PC-3 (cell line): ENCODE results near the gene DLL3.

Experiments used
- EZH2 ChIP-seq: fragments of 300-600 bp; sonication (generic); IDR thresholded peaks from one replicate; pipeline ENCODE4 v1.6.1; 2017; ENCODE audit warnings: antibody characterized with exemption, mild to moderate bottlenecking, low read length; ENCODE audit not compliant: unreplicated experiment
- TF ChIP-seq, protein P1 (sequence below): fragments of 300-600 bp; sonication (generic); conservative IDR thresholded peaks from 2 replicates; pipeline ENCODE4 v1.5.1; 2017; ENCODE audit warnings: antibody characterized with exemption, low read depth, mild to moderate bottlenecking, low read length

- TF ChIP-seq, protein P1, sequence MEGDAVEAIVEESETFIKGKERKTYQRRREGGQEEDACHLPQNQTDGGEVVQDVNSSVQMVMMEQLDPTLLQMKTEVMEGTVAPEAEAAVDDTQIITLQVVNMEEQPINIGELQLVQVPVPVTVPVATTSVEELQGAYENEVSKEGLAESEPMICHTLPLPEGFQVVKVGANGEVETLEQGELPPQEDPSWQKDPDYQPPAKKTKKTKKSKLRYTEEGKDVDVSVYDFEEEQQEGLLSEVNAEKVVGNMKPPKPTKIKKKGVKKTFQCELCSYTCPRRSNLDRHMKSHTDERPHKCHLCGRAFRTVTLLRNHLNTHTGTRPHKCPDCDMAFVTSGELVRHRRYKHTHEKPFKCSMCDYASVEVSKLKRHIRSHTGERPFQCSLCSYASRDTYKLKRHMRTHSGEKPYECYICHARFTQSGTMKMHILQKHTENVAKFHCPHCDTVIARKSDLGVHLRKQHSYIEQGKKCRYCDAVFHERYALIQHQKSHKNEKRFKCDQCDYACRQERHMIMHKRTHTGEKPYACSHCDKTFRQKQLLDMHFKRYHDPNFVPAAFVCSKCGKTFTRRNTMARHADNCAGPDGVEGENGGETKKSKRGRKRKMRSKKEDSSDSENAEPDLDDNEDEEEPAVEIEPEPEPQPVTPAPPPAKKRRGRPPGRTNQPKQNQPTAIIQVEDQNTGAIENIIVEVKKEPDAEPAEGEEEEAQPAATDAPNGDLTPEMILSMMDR: no peak
- TF ChIP-seq EZH2: no peak
Observed at GRCh38 chr19:39469036-39469435, 29.7 kb upstream of the DLL3 start.
